NCI-H345 treated with DMSO at 0.1 percent for 48 hours (cell line): ENCODE measurements around the gene IRX2.

ENCODE experiments used
- DNase-seq: peaks from one replicate; lab custom pipeline; 2025; ENCODE audit not compliant: unreplicated experiment; lab: John Stamatoyannopoulos, UW

Gene IRX2

GRCh38 chr5:2751592-2752021, at the start of gene IRX2:
Gene IRX2 (minus strand): TSS chr5:2751677. CDS start chr5:2751413, 264 bp downstream.
- peak; percentile 63 for DNase-seq

GRCh38 chr5:2800035-2800434, 48.6 kb upstream of the IRX2 start:
- DNase-seq, result no peak

- no peak for DNase-seq
These were observed 46.5 kb upstream of the IRX2 start for GRCh38 chr5:2797981-2798380.

GRCh38 chr5:2797160-2797559, 45.7 kb upstream of the IRX2 start:
- DNase-seq, result peak; percentile 77

- no peak for DNase-seq
These were observed 31.7 kb upstream of the IRX2 start for GRCh38 chr5:2783223-2783622.

GRCh38 chr5:2782658-2783057, 31.2 kb upstream of the IRX2 start:
- DNase-seq, result no peak

GRCh38 chr5:2780421-2781171, 29.1 kb upstream of the IRX2 start:
- DNase-seq, result no peak

GRCh38 chr5:2779459-2779858, 28.0 kb upstream of the IRX2 start:
- DNase-seq, result no peak

GRCh38 chr5:2776337-2777302, 25.1 kb upstream of the IRX2 start:
- no peak for DNase-seq

GRCh38 chr5:2773327-2773726, 21.9 kb upstream of the IRX2 start:
- DNase-seq, result no peak

- DNase-seq, result no peak
These were observed 15.6 kb upstream of the IRX2 start for GRCh38 chr5:2767089-2767488.

GRCh38 chr5:2764581-2764980, 13.1 kb upstream of the IRX2 start:
- DNase-seq, result no peak

GRCh38 chr5:2763533-2763794, 12.0 kb upstream of the IRX2 start:
- no peak for DNase-seq

- no peak for DNase-seq
These were observed 11.5 kb upstream of the IRX2 start for GRCh38 chr5:2762744-2763532.

GRCh38 chr5:2761921-2762488, 10.5 kb upstream of the IRX2 start:
- DNase-seq, result no peak

GRCh38 chr5:2759696-2760461, 8.4 kb upstream of the IRX2 start:
- DNase-seq, result no peak

GRCh38 chr5:2759091-2759490, 7.6 kb upstream of the IRX2 start:
- DNase-seq, result no peak

- DNase-seq, result no peak
These were observed 7.2 kb upstream of the IRX2 start for GRCh38 chr5:2758632-2759031.

- DNase-seq, result no peak
These were observed 6.3 kb upstream of the IRX2 start for GRCh38 chr5:2757563-2758351.
